ENCODE data around the gene ESYT1. TPM values are rescaled to one million over a fixed set of nuclear protein-coding genes. Genes with fewer than 3 reads are reported as not detected.
A peak's percentile ranks its signal among the peaks of the same experiment; 100 is the strongest.

Gene ESYT1, protein sequence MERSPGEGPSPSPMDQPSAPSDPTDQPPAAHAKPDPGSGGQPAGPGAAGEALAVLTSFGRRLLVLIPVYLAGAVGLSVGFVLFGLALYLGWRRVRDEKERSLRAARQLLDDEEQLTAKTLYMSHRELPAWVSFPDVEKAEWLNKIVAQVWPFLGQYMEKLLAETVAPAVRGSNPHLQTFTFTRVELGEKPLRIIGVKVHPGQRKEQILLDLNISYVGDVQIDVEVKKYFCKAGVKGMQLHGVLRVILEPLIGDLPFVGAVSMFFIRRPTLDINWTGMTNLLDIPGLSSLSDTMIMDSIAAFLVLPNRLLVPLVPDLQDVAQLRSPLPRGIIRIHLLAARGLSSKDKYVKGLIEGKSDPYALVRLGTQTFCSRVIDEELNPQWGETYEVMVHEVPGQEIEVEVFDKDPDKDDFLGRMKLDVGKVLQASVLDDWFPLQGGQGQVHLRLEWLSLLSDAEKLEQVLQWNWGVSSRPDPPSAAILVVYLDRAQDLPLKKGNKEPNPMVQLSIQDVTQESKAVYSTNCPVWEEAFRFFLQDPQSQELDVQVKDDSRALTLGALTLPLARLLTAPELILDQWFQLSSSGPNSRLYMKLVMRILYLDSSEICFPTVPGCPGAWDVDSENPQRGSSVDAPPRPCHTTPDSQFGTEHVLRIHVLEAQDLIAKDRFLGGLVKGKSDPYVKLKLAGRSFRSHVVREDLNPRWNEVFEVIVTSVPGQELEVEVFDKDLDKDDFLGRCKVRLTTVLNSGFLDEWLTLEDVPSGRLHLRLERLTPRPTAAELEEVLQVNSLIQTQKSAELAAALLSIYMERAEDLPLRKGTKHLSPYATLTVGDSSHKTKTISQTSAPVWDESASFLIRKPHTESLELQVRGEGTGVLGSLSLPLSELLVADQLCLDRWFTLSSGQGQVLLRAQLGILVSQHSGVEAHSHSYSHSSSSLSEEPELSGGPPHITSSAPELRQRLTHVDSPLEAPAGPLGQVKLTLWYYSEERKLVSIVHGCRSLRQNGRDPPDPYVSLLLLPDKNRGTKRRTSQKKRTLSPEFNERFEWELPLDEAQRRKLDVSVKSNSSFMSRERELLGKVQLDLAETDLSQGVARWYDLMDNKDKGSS
- 90.9 and 100 TPM in 2 replicates for total RNA-seq (2014; rRNA removed; shearing (Covaris generic))
- polyA plus RNA-seq (2015; cell fraction: cytosol; rRNA removed): 147 and 169 TPM in 2 replicates
- polyA plus RNA-seq (2015; cell fraction: nucleus; rRNA removed): 106 and 143 TPM in 2 replicates

GRCh38 chr12:56127888-56128669 is at the start of gene ESYT1:
TSS of gene ESYT1 (plus strand) at chr12:56128267. CDS start at chr12:56128320, 53 bp downstream.
- in situ Hi-C loops (cut with HindIII; ENCODE audit: low pct_unique_long_range_greater_than_20kb, low sequenced_read_pairs): no loop called here
- DNase-seq (ENCODE audit: low read depth, low spot score): peak; percentile 100

GRCh38 chr12:56078427-56078826 is 49.6 kb upstream of the ESYT1 start:
- no peak for DNase-seq (ENCODE audit: low read depth, low spot score)
- in situ Hi-C loops (cut with HindIII; ENCODE audit: low pct_unique_long_range_greater_than_20kb, low sequenced_read_pairs): no loop called here

GRCh38 chr12:56078931-56079722 is 48.9 kb upstream of the ESYT1 start:
- in situ Hi-C loops (cut with HindIII; ENCODE audit: low pct_unique_long_range_greater_than_20kb, low sequenced_read_pairs): no loop called here
- peak; percentile 91 for DNase-seq (ENCODE audit: low read depth, low spot score)

DNA sequence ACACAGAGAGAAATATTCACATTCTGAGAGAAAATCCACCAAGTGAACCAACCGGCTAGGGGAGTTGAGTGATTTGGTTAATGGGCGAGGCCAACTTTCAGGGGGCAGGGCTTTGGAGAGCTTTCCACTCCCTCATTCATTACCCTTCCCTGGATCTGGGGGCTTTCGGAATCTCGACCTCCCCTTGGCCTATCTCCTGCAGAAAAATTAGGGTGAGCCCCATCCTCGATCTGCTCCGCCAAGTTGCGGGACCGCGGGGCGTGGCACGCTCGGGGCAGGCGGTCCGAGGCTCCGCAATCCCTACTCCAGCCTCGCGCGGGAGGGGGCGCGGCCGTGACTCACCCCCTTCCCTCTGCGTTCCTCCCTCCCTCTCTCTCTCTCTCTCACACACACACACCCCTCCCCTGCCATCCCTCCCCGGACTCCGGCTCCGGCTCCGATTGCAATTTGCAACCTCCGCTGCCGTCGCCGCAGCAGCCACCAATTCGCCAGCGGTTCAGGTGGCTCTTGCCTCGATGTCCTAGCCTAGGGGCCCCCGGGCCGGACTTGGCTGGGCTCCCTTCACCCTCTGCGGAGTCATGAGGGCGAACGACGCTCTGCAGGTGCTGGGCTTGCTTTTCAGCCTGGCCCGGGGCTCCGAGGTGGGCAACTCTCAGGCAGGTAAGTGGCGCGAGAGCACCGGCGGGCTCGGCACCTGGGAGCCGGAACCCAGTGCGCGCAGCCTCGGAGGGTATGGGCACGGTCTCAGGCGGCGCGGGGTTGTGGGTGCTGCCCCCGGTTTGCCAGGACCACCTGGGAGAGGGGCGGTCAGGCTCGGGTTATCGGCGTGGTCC is 48.1 kb upstream of the ESYT1 start, which contains the start of gene ERBB3:
TSS of gene ERBB3 (plus strand) at position 443 of the 833 bp plus-strand sequence. CDS start at position 579, 136 bp downstream.
- in situ Hi-C loops (cut with HindIII; ENCODE audit: low pct_unique_long_range_greater_than_20kb, low sequenced_read_pairs): no loop called here

DNA sequence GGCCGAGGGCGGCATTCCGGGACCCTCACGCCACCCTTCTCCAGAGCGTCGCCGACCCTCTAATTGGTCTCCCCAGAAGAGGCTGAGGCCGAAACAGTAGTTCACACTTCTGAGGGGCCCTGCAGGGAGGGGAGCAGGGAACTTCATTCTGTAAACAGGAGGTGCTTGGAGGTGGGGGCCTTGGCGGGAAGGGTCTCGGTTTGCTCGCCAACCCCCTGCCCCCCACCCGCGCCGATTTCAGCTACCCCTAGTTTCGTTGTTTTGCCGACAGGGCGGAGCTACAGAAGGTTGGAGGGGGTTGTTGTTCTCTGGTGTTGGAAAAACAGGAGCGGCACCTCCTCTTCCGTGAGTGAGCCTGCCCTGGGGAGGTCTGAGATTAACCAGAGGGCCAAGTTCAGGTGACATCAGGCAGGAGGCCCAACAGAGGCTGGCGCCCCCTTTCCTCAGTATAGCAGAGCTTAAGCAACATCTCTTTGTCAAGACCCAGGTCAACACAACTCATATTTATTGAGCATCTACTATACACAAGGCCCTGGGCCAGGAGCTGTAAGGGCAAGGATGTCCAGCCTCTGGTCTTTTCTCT is 47.4 kb upstream of the ESYT1 start:
- DNase-seq (ENCODE audit: low read depth, low spot score): no peak
- in situ Hi-C loops (cut with HindIII; ENCODE audit: low pct_unique_long_range_greater_than_20kb, low sequenced_read_pairs): no loop called here

More for the DNA sequence above, 48.1 kb upstream of the ESYT1 start, which contains the start of gene ERBB3:
- peak; percentile 71 for DNase-seq (ENCODE audit: low read depth, low spot score)

DNA sequence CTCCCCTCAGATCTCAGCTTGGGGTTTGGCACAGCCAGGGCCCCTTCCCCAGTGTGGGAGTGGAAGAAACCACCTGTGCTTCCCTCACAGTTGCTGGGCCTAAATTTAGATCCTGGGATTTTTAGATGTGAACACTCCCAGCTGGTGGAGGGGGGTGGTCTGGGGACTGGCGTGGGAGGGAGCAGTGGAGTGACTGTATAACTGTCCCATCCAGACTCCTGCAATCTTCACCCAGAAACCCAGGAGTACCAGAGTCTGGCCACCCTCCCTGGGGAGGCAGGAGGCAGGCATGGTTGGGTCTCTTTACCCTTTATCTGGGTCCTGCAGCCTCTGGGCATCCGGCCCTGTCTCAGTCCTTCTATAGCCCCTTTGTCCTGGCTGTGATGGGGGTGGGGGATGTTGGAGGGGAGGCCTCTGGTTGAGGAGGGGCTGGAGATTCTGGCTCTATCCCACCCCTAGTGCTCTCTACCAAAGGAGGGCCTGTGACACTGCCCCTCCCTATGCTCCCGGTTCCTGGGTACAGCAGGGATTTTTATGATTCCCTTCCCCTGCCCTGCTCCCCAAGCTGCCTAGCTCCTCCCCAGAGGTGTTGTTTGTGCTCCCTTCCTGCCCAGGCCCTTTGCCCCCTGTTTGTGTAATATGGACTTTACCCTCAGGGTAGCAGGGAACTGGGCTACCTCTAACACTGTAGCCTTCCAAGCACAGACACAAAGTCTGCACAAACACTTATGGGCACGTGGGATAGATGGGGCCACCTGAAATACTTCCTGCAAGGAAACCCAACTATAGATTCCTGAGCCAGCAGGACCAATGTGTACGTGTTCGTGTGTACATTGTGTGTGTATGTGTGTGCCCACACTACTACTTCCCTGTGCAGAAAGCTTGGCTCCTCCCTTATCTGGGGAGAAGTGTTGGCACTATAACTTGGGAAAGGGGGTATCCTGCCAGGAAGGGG is 46.4 kb upstream of the ESYT1 start:
- in situ Hi-C loops (cut with HindIII; ENCODE audit: low pct_unique_long_range_greater_than_20kb, low sequenced_read_pairs): no loop called here
- DNase-seq (ENCODE audit: low read depth, low spot score): peak; percentile 81

GRCh38 chr12:56082382-56082781 is 45.7 kb upstream of the ESYT1 start:
- no peak for DNase-seq (ENCODE audit: low read depth, low spot score)
- in situ Hi-C loops (cut with HindIII; ENCODE audit: low pct_unique_long_range_greater_than_20kb, low sequenced_read_pairs): no loop called here

GRCh38 chr12:56082967-56083366 is 45.1 kb upstream of the ESYT1 start:
- DNase-seq (ENCODE audit: low read depth, low spot score): peak; percentile 94
- in situ Hi-C loops (cut with HindIII; ENCODE audit: low pct_unique_long_range_greater_than_20kb, low sequenced_read_pairs): no loop called here

- peak; percentile 70 for DNase-seq (ENCODE audit: low read depth, low spot score)
These were observed 43.0 kb upstream of the ESYT1 start for GRCh38 chr12:56084958-56085543.

DNA sequence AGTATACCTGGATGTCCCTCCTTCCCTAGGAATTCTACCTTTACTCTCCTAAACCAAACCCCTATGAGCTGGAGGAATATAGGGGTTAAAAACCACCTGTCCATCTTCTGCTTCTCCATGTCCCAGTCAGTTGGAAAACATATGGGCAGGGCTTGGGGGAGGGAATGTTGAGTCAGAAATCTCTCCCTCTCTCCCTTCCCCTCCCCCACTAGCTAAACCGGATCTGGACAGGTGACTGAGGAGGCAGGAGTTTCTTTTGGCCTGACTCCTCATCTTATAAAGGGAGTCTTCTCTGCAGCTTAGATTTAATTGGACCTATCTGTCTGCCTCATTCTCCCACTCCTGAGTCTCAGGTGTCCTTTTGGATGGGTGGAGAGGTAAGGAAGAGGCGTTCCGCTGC is 42.0 kb upstream of the ESYT1 start:
- in situ Hi-C loops (cut with HindIII; ENCODE audit: low pct_unique_long_range_greater_than_20kb, low sequenced_read_pairs): no loop called here
- DNase-seq (ENCODE audit: low read depth, low spot score): no peak

More at GRCh38 chr12:56084958-56085543, 43.0 kb upstream of the ESYT1 start:
- in situ Hi-C loops (cut with HindIII; ENCODE audit: low pct_unique_long_range_greater_than_20kb, low sequenced_read_pairs): no loop called here

- no peak for DNase-seq (ENCODE audit: low read depth, low spot score)
- in situ Hi-C loops (cut with HindIII; ENCODE audit: low pct_unique_long_range_greater_than_20kb, low sequenced_read_pairs): no loop called here
These were observed 41.5 kb upstream of the ESYT1 start for GRCh38 chr12:56086608-56087007.

GRCh38 chr12:56087220-56087619 is 40.8 kb upstream of the ESYT1 start:
- DNase-seq (ENCODE audit: low read depth, low spot score): no peak
- in situ Hi-C loops (cut with HindIII; ENCODE audit: low pct_unique_long_range_greater_than_20kb, low sequenced_read_pairs): no loop called here

DNA sequence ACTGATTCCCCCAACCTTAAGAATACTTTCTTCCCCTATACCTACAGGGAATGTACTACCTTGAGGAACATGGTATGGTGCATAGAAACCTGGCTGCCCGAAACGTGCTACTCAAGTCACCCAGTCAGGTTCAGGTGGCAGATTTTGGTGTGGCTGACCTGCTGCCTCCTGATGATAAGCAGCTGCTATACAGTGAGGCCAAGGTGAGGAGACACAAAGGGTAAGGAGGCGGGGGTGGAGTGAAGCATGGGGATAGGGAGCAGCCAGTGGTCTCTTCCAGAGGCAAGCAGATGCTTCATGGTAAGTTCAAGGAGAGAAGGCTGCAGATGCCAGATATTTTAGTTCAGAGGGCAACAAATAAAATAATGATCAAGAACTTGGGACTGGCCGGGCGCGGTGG is 30.3 kb upstream of the ESYT1 start:
- no peak for DNase-seq (ENCODE audit: low read depth, low spot score)
- in situ Hi-C loops (cut with HindIII; ENCODE audit: low pct_unique_long_range_greater_than_20kb, low sequenced_read_pairs): no loop called here

GRCh38 chr12:56098592-56098991 is 29.5 kb upstream of the ESYT1 start:
- in situ Hi-C loops (cut with HindIII; ENCODE audit: low pct_unique_long_range_greater_than_20kb, low sequenced_read_pairs): no loop called here
- DNase-seq (ENCODE audit: low read depth, low spot score): no peak

Data from SK-MEL-5 (cell line).